K562 (cell line): Measurements from ENCODE around the gene PNISR. TPM values are rescaled to one million over a fixed set of nuclear protein-coding genes. Genes with fewer than 3 reads are reported as not detected.

Source experiments
- ASH1L ChIP-seq: fragments of 450-650 bp; IDR thresholded peaks from 2 replicates; pipeline ENCODE4 v1.6.1; 2018; ENCODE audit warnings: borderline replicate concordance, mild to moderate bottlenecking, low read depth; ENCODE audit not compliant: partially characterized antibody
- BCL6 ChIP-seq: fragments of 250-450 bp; sonication (Bioruptor Pico); IDR thresholded peaks from 2 replicates; pipeline ENCODE4 v1.4.0; 2020
- CREB1 ChIP-seq, 2 experiments: sonication (generic) in 1 of 2; formaldehyde crosslinking in 1 of 2; IDR thresholded peaks; 2 replicates each; pipeline versions ENCODE4 v1.6.1 to v1.8.0; 2012 to 2022; ENCODE audit warnings: inconsistent platforms in 1 of 2, mild to moderate bottlenecking in 1 of 2, missing genetic modification reagents in 1 of 2, moderate library complexity in 1 of 2
- CTBP1 ChIP-seq: fragments of 450-650 bp; IDR thresholded peaks from 2 replicates; pipeline ENCODE4 v1.6.1; 2016; ENCODE audit warnings: borderline replicate concordance
- HNRNPUL1 ChIP-seq: fragments of 200-400 bp; formaldehyde crosslinking; IDR thresholded peaks from 2 replicates; pipeline ENCODE4 v1.6.1; 2017; ENCODE audit warnings: low read length
- LARP7 ChIP-seq: fragments of 450-650 bp; IDR thresholded peaks from 2 replicates; pipeline ENCODE4 v1.6.1; 2016
- MAZ ChIP-seq, 2 experiments: fragments of 450-650 bp in 1 of 2; sonication (generic) in 1 of 2; formaldehyde crosslinking; IDR thresholded peaks in 1 of 2; conservative IDR thresholded peaks in 1 of 2; 2 replicates each; pipeline versions ENCODE4 v1.4.0 to v1.5.0; 2020; ENCODE audit warnings: mild to moderate bottlenecking in 1 of 2, missing genetic modification reagents in 1 of 2
- NCOA1 ChIP-seq: fragments of 450-650 bp; IDR thresholded peaks from 2 replicates; pipeline ENCODE4 v1.6.1; 2016; ENCODE audit warnings: low read depth
- POLR2G ChIP-seq: fragments of 200-400 bp; formaldehyde crosslinking; IDR thresholded peaks from 2 replicates; pipeline ENCODE4 v1.6.1; 2017; ENCODE audit warnings: low read depth, mild to moderate bottlenecking, antibody characterized with exemption, low read length, moderate library complexity
- STAT5B ChIP-seq: fragments of 250-450 bp; sonication (Bioruptor Pico); IDR thresholded peaks from 2 replicates; pipeline ENCODE4 v1.8.0; 2021; ENCODE audit warnings: mild to moderate bottlenecking, inconsistent platforms
- XRCC5 ChIP-seq: fragments of 200-400 bp; formaldehyde crosslinking; IDR thresholded peaks from 2 replicates; pipeline ENCODE4 v1.6.1; 2017; ENCODE audit warnings: low read depth, mild to moderate bottlenecking, low read length
- ZFPM2 ChIP-seq: fragments of 250-450 bp; sonication (Bioruptor Pico); IDR thresholded peaks from 2 replicates; pipeline ENCODE4 v1.5.1; 2022; ENCODE audit warnings: mild to moderate bottlenecking
- ZNF197 ChIP-seq: fragments of 200-800 bp; sonication (Bioruptor generic); IDR thresholded peaks from 2 replicates; pipeline ENCODE4 v1.6.1; 2016; ENCODE audit warnings: low read depth, missing genetic modification characterization, missing compliant biosample characterization
- polyA plus RNA-seq, 8 experiments: library from polyadenylated mRNA; depleted of rRNA in 4 of 8; stranded (reverse) in 5 of 8; unstranded in 3 of 8; fragments of >200 nt; fragmentation: Nextera tagmentation in 2 of 8; fragmentation: Illumina TruSeq in 1 of 8; extraction: Ambion mirVana in 2 of 8; extraction: Trizol in 1 of 8; gene quantifications; 2 replicates each; pipeline versions ENCODE4 v1.2.1 to v1.2.3, GENCODE V29; 2011 to 2014; ENCODE audit warnings: inconsistent platforms in 1 of 8, missing spikeins in 1 of 8
- total RNA-seq, 7 experiments: library from RNA; depleted of rRNA in 6 of 7; stranded (reverse); fragments of >200 nt in 6 of 7; fragmentation: Illumina TruSeq in 2 of 7; extraction: Trizol in 2 of 7; gene quantifications; 2 replicates each; pipeline versions ENCODE4 v1.2.1 to v1.2.3, GENCODE V29; 2011 to 2021; ENCODE audit warnings: low replicate concordance in 1 of 7
- TF ChIP-seq, protein P1 (sequence below): fragments of 450-650 bp; IDR thresholded peaks from 2 replicates; pipeline ENCODE4 v1.7.0; 2016; ENCODE audit warnings: borderline replicate concordance
- TF ChIP-seq, protein P2 (sequence below): sonication (generic); formaldehyde crosslinking; IDR thresholded peaks from 2 replicates; pipeline ENCODE4 v1.8.0; 2022; ENCODE audit warnings: missing genetic modification reagents, mild to moderate bottlenecking, moderate library complexity, borderline replicate concordance
- TF ChIP-seq, protein P3 (sequence below): fragments of 450-650 bp; IDR thresholded peaks from 2 replicates; pipeline ENCODE4 v1.6.1; 2016; ENCODE audit warnings: missing biosample characterization, missing genetic modification characterization
- TF ChIP-seq, protein P4 (sequence below): fragments of 200-800 bp; sonication (Bioruptor generic); IDR thresholded peaks from 2 replicates; pipeline ENCODE4 v1.6.1; 2017; ENCODE audit warnings: missing genetic modification characterization, missing compliant biosample characterization
- TF ChIP-seq, protein P5 (sequence below): fragments of 450-650 bp; IDR thresholded peaks from 2 replicates; pipeline ENCODE4 v1.6.1; 2017; ENCODE audit warnings: antibody characterized with exemption, mild to moderate bottlenecking

Gene PNISR
- total and polyA plus RNA-seq, 9 of the 15 experiments (the other 6 are each of a cell fraction or from before 2014, with no cell fraction given) = 97.4 to 206 (median 131) TPM

DNA sequence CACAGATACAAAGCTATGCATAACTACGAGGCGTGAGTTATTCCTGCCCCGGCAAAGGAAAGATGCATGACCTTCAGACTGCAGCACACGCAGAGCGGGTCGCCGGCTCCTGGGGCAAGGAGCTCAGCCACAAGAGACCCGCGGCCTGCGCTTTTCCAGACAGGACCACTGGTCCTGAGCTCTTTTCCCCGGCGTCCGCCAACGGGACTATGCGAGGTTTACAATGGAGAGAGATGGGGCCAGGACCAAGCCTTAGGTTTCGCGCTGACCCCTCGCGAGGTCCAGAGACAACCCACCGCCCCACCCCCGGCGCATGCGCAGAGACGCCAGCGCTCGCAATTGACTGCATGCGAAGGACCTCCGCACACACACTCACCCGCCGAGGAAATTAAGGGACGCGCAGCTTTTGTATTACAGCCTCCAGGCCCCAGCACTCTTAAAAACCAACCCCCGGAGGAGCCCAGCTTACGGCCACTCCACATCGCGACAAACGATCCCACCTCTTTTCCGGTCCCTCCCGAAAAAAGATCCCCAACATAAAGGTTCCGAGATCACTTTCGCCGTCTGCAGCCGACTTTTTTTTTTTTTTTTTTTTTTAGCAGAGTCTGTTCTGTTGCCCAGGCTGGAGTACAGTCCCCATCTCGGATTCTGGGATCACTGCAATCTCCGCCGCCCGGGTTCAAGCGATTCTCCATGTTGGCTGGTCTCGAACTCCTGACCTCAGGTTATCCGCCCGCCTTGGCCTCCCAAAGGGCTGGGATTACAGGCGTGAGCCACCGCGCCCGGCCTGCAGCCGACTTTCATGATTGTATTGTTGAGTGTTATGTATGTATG lies 31.2 kb downstream of the PNISR start, which contains the start of gene COQ3 (continued):
- TF ChIP-seq CTBP1 (no peak), ZNF197 (CRISPR knock-in tag) (no peak), POLR2G (peak; percentile 87), LARP7 (peak; percentile 13; the same call in 1 of the 2 replicates), CREB1 (IDR thresholded peaks at IDR 0.05) (no peak), CREB1 (CRISPR knock-in tag; IDR thresholded peaks at IDR 0.05) (no peak), ASH1L (no peak), XRCC5 (peak; percentile 79), ZFPM2 (CRISPR knock-in tag) (no peak), NCOA1 (peak; percentile 96), MAZ (CRISPR knock-in tag; conservative IDR thresholded peaks at IDR 0.05 in 1 of 2, IDR thresholded peaks at IDR 0.05 in 1 of 2) (peak in 1 of 2 experiments; percentile 50; a peak in 2 of 4 replicates), BCL6 (CRISPR knock-in tag) (no peak), HNRNPUL1 (no peak), STAT5B (CRISPR knock-in tag) (no peak)
- TF ChIP-seq, protein P1, sequence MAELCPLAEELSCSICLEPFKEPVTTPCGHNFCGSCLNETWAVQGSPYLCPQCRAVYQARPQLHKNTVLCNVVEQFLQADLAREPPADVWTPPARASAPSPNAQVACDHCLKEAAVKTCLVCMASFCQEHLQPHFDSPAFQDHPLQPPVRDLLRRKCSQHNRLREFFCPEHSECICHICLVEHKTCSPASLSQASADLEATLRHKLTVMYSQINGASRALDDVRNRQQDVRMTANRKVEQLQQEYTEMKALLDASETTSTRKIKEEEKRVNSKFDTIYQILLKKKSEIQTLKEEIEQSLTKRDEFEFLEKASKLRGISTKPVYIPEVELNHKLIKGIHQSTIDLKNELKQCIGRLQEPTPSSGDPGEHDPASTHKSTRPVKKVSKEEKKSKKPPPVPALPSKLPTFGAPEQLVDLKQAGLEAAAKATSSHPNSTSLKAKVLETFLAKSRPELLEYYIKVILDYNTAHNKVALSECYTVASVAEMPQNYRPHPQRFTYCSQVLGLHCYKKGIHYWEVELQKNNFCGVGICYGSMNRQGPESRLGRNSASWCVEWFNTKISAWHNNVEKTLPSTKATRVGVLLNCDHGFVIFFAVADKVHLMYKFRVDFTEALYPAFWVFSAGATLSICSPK = no peak
- TF ChIP-seq, protein P2, sequence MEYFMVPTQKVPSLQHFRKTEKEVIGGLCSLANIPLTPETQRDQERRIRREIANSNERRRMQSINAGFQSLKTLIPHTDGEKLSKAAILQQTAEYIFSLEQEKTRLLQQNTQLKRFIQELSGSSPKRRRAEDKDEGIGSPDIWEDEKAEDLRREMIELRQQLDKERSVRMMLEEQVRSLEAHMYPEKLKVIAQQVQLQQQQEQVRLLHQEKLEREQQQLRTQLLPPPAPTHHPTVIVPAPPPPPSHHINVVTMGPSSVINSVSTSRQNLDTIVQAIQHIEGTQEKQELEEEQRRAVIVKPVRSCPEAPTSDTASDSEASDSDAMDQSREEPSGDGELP (CRISPR knock-in tag) = peak; percentile 53; the same call in 1 of the 2 replicates
- TF ChIP-seq, protein P3, sequence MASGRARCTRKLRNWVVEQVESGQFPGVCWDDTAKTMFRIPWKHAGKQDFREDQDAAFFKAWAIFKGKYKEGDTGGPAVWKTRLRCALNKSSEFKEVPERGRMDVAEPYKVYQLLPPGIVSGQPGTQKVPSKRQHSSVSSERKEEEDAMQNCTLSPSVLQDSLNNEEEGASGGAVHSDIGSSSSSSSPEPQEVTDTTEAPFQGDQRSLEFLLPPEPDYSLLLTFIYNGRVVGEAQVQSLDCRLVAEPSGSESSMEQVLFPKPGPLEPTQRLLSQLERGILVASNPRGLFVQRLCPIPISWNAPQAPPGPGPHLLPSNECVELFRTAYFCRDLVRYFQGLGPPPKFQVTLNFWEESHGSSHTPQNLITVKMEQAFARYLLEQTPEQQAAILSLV (tag) = no peak
- TF ChIP-seq, protein P4, sequence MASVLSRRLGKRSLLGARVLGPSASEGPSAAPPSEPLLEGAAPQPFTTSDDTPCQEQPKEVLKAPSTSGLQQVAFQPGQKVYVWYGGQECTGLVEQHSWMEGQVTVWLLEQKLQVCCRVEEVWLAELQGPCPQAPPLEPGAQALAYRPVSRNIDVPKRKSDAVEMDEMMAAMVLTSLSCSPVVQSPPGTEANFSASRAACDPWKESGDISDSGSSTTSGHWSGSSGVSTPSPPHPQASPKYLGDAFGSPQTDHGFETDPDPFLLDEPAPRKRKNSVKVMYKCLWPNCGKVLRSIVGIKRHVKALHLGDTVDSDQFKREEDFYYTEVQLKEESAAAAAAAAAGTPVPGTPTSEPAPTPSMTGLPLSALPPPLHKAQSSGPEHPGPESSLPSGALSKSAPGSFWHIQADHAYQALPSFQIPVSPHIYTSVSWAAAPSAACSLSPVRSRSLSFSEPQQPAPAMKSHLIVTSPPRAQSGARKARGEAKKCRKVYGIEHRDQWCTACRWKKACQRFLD (CRISPR knock-in tag) = no peak
- TF ChIP-seq, protein P5, sequence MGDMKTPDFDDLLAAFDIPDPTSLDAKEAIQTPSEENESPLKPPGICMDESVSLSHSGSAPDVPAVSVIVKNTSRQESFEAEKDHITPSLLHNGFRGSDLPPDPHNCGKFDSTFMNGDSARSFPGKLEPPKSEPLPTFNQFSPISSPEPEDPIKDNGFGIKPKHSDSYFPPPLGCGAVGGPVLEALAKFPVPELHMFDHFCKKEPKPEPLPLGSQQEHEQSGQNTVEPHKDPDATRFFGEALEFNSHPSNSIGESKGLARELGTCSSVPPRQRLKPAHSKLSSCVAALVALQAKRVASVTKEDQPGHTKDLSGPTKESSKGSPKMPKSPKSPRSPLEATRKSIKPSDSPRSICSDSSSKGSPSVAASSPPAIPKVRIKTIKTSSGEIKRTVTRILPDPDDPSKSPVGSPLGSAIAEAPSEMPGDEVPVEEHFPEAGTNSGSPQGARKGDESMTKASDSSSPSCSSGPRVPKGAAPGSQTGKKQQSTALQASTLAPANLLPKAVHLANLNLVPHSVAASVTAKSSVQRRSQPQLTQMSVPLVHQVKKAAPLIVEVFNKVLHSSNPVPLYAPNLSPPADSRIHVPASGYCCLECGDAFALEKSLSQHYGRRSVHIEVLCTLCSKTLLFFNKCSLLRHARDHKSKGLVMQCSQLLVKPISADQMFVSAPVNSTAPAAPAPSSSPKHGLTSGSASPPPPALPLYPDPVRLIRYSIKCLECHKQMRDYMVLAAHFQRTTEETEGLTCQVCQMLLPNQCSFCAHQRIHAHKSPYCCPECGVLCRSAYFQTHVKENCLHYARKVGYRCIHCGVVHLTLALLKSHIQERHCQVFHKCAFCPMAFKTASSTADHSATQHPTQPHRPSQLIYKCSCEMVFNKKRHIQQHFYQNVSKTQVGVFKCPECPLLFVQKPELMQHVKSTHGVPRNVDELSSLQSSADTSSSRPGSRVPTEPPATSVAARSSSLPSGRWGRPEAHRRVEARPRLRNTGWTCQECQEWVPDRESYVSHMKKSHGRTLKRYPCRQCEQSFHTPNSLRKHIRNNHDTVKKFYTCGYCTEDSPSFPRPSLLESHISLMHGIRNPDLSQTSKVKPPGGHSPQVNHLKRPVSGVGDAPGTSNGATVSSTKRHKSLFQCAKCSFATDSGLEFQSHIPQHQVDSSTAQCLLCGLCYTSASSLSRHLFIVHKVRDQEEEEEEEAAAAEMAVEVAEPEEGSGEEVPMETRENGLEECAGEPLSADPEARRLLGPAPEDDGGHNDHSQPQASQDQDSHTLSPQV = no peak
